Measurements from ENCODE around the gene TFDP1. TPM values are rescaled to one million over a fixed set of nuclear protein-coding genes. Genes with fewer than 3 reads are reported as not detected.

Gene TFDP1
- total RNA-seq, 1 donor from 2014 or later: 34.5 TPM

- no peak for DNase-seq (ENCODE audit: low read depth in 2 of 2)
These were observed 46.3 kb downstream of the TFDP1 start for GRCh38 chr13:113630804-113631203.

GRCh38 chr13:113631341-113632095 is 47.0 kb downstream of the TFDP1 start:
- no peak for DNase-seq (ENCODE audit: low read depth in 2 of 2)

GRCh38 chr13:113632706-113633484 is 48.3 kb downstream of the TFDP1 start:
- DNase-seq (ENCODE audit: low read depth in 2 of 2): no peak

- DNase-seq (ENCODE audit: low read depth in 2 of 2): no peak
These were observed 48.9 kb downstream of the TFDP1 start for GRCh38 chr13:113633485-113633873.

- no peak for DNase-seq (ENCODE audit: low read depth in 2 of 2)
These were observed 49.9 kb downstream of the TFDP1 start for GRCh38 chr13:113634279-113635047.

GRCh38 chr13:113635048-113635420 is 50.5 kb downstream of the TFDP1 start:
- DNase-seq (ENCODE audit: low read depth in 2 of 2): no peak

GRCh38 chr13:113635709-113636108 is 51.2 kb downstream of the TFDP1 start:
- no peak for DNase-seq (ENCODE audit: low read depth in 2 of 2)

GRCh38 chr13:113636266-113636963 is 51.9 kb downstream of the TFDP1 start:
- DNase-seq (ENCODE audit: low read depth in 2 of 2): no peak

GRCh38 chr13:113637262-113638160 is 53.0 kb downstream of the TFDP1 start:
- DNase-seq (ENCODE audit: low read depth in 2 of 2): no peak

GRCh38 chr13:113638173-113638746 is 53.7 kb downstream of the TFDP1 start:
- no peak for DNase-seq (ENCODE audit: low read depth in 2 of 2)

GRCh38 chr13:113638806-113639205 is 54.3 kb downstream of the TFDP1 start:
- no peak for DNase-seq (ENCODE audit: low read depth in 2 of 2)

GRCh38 chr13:113639616-113640262 is 55.2 kb downstream of the TFDP1 start:
- DNase-seq (ENCODE audit: low read depth in 2 of 2): no peak

GRCh38 chr13:113641426-113641825 is 56.9 kb downstream of the TFDP1 start:
- DNase-seq (ENCODE audit: low read depth in 2 of 2): no peak

- no peak for DNase-seq (ENCODE audit: low read depth in 2 of 2)
These were observed 58.0 kb downstream of the TFDP1 start for GRCh38 chr13:113642563-113642962.

GRCh38 chr13:113643593-113643992 is 59.0 kb downstream of the TFDP1 start:
- DNase-seq (ENCODE audit: low read depth in 2 of 2): no peak

GRCh38 chr13:113644800-113645199 is 60.2 kb downstream of the TFDP1 start:
- no peak for DNase-seq (ENCODE audit: low read depth in 2 of 2)

GRCh38 chr13:113645329-113645728 is 60.8 kb downstream of the TFDP1 start:
- no peak for DNase-seq (ENCODE audit: low read depth in 2 of 2)

GRCh38 chr13:113646376-113646775 is 61.8 kb downstream of the TFDP1 start:
- DNase-seq (ENCODE audit: low read depth in 2 of 2): no peak

GRCh38 chr13:113646921-113647340 is 62.4 kb downstream of the TFDP1 start:
- DNase-seq (ENCODE audit: low read depth in 2 of 2): no peak

Measured in lung microvascular endothelial cell (primary cell).